DOHH2 (cell line): ENCODE measurements around the gene UBE2F.
"Not testable (repeated sequence)": the region's sequence is repeated elsewhere in the genome, so short reads cannot be mapped to it uniquely, and the experiment has no call there.

Source experiments
- H3F3A ChIP-seq: fragments of 200-600 bp; sonication (generic), shearing (Covaris generic); 2 replicates; pipeline ENCODE4 v1.6.0; 2016; ENCODE audit warnings: antibody characterized with exemption, mild to moderate bottlenecking; ENCODE audit not compliant: control insufficient read depth, insufficient read depth
- H3K27ac ChIP-seq: fragments of 200-600 bp; sonication (generic); 2 replicates; pipeline ENCODE4 v1.5.1; 2014; ENCODE audit warnings: low read depth, mild to moderate bottlenecking, low read length, moderate library complexity
- H3K27me3 ChIP-seq: fragments of 200-600 bp; sonication (generic); 2 replicates; pipeline ENCODE4 v1.6.1; 2014; ENCODE audit warnings: mild to moderate bottlenecking, low read length, mixed read lengths; ENCODE audit not compliant: control insufficient read depth
- H3K36me3 ChIP-seq: fragments of 200-600 bp; sonication (generic); 2 replicates; pipeline ENCODE4 v1.6.1; 2014; ENCODE audit warnings: mild to moderate bottlenecking, low read length, moderate library complexity, mixed read lengths; ENCODE audit not compliant: control insufficient read depth
- H3K4me1 ChIP-seq: fragments of 200-600 bp; sonication (generic); 2 replicates; pipeline ENCODE4 v1.6.1; 2014; ENCODE audit warnings: mild to moderate bottlenecking, low read length, mixed read lengths; ENCODE audit not compliant: control insufficient read depth
- H3K4me2 ChIP-seq: fragments of 200-600 bp; sonication (generic); 2 replicates; pipeline ENCODE4 v1.6.0; 2014; ENCODE audit warnings: mild to moderate bottlenecking, low read length, moderate library complexity
- H3K4me3 ChIP-seq: fragments of 200-600 bp; sonication (generic); 2 replicates; pipeline ENCODE4 v1.5.1; 2014; ENCODE audit warnings: mild to moderate bottlenecking, low read length, mixed read lengths
- H3K79me2 ChIP-seq: fragments of 200-600 bp; sonication (generic); 2 replicates; pipeline ENCODE4 v1.6.1; 2014; ENCODE audit warnings: mild to moderate bottlenecking, low read length, mixed read lengths; ENCODE audit not compliant: control insufficient read depth
- H3K9me2 ChIP-seq: fragments of 200-600 bp; sonication (generic); replicated peaks from 2 replicates; pipeline ENCODE4 v1.6.1; 2014; ENCODE audit warnings: mild to moderate bottlenecking, low read length, mixed read lengths; ENCODE audit not compliant: control insufficient read depth
- H3K9me3 ChIP-seq: fragments of 200-600 bp; sonication (generic); 2 replicates; pipeline ENCODE4 v1.6.1; 2014; ENCODE audit warnings: antibody characterized with exemption, low read length, mixed read lengths; ENCODE audit not compliant: control insufficient read depth, insufficient read depth
- H4K20me1 ChIP-seq: fragments of 200-600 bp; sonication (generic); 2 replicates; pipeline ENCODE4 v1.6.0; 2014; ENCODE audit warnings: low read depth, mild to moderate bottlenecking, antibody characterized with exemption, low read length, moderate library complexity; ENCODE audit not compliant: control insufficient read depth, insufficient read depth
- EZH2phosphoT487 ChIP-seq: fragments of 200-600 bp; sonication (generic); IDR thresholded peaks from 2 replicates; pipeline ENCODE4 v1.6.1; 2017; ENCODE audit warnings: borderline replicate concordance, mild to moderate bottlenecking, antibody characterized with exemption, low read length, moderate library complexity, mixed read lengths
- TF ChIP-seq, protein P1 (sequence below): fragments of 200-600 bp; sonication (generic); IDR thresholded peaks from one replicate; pipeline ENCODE4 v1.5.1; 2014; ENCODE audit warnings: antibody characterized with exemption, mild to moderate bottlenecking, low read depth, low read length; ENCODE audit not compliant: poor library complexity, severe bottlenecking

Gene UBE2F

DNA sequence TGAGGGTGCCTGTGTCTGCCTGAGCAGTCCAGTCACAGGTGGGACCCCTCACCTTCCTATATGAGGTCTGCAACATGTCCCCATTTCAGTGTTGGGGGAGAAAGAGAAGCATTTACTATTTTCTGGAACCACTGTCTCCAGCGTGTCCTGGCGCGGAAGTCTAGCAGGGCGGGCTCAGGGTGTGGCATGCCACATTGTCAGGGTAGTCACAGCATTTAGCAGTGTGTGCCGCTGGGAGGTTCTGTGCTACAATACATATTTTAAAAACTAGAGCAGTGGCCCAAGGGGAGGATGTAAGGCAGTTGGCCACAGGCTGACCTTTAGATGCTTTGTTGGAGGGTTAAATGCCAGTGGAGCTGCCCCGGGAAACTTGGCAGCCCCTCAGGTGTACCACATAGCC lies 12.5 kb downstream of the UBE2F start:
- H3K4me3 ChIP-seq, result no peak overlapping the region
- TF ChIP-seq, protein P1, sequence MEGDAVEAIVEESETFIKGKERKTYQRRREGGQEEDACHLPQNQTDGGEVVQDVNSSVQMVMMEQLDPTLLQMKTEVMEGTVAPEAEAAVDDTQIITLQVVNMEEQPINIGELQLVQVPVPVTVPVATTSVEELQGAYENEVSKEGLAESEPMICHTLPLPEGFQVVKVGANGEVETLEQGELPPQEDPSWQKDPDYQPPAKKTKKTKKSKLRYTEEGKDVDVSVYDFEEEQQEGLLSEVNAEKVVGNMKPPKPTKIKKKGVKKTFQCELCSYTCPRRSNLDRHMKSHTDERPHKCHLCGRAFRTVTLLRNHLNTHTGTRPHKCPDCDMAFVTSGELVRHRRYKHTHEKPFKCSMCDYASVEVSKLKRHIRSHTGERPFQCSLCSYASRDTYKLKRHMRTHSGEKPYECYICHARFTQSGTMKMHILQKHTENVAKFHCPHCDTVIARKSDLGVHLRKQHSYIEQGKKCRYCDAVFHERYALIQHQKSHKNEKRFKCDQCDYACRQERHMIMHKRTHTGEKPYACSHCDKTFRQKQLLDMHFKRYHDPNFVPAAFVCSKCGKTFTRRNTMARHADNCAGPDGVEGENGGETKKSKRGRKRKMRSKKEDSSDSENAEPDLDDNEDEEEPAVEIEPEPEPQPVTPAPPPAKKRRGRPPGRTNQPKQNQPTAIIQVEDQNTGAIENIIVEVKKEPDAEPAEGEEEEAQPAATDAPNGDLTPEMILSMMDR, result no peak
- TF ChIP-seq EZH2phosphoT487, result no peak
- H3K79me2 ChIP-seq, result peaks cover 3% of the 10 kb centered on the region; the same call in 1 of the 2 replicates
- H3F3A ChIP-seq, result no peaks in the 10 kb centered on the region
- no peak overlapping the region for H3K27ac ChIP-seq
- H3K4me1 ChIP-seq, result peaks cover 18% of the 10 kb centered on the region
- peaks cover 13% of the 10 kb centered on the region for H3K36me3 ChIP-seq
- no peaks in the 10 kb centered on the region for H3K9me2 ChIP-seq
- no peaks in the 10 kb centered on the region for H3K27me3 ChIP-seq
- H4K20me1 ChIP-seq, result no peaks in the 10 kb centered on the region
- H3K4me2 ChIP-seq, result no peak overlapping the region
- no peaks in the 10 kb centered on the region for H3K9me3 ChIP-seq

DNA sequence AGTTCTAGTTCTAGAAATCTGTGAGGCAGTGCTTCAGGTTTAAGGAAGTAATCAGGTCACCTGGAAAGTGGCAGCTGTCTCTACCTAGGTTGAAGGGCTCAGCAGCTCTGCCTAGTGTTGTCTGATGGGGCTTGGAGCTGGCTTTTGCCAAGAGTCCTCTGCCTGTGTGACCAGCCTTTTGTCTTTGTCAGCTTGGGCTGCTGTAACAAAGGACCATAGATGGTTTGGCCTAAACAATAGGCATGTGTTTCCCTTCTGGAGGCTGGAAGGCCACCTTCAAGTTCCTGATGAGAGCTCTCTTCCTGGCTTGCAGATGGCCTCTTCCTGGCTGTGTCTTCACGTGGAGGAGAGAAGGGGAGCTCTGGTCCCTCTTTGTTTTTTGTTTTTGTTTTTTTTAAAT lies 13.3 kb downstream of the UBE2F start:
- no peak overlapping the region for H3K4me2 ChIP-seq
- no peak for TF ChIP-seq EZH2phosphoT487
- TF ChIP-seq, protein P1, result no peak
- peaks cover 3% of the 10 kb centered on the region; the same call in 1 of the 2 replicates for H3K79me2 ChIP-seq
- no peaks in the 10 kb centered on the region for H3K27me3 ChIP-seq
- peaks cover 13% of the 10 kb centered on the region for H3K36me3 ChIP-seq
- no peaks in the 10 kb centered on the region for H4K20me1 ChIP-seq
- no peaks in the 10 kb centered on the region for H3K9me3 ChIP-seq
- H3F3A ChIP-seq, result no peaks in the 10 kb centered on the region
- H3K27ac ChIP-seq, result no peak overlapping the region
- H3K4me3 ChIP-seq, result no peak overlapping the region
- H3K9me2 ChIP-seq, result no peaks in the 10 kb centered on the region
- H3K4me1 ChIP-seq, result peaks cover 18% of the 10 kb centered on the region

DNA sequence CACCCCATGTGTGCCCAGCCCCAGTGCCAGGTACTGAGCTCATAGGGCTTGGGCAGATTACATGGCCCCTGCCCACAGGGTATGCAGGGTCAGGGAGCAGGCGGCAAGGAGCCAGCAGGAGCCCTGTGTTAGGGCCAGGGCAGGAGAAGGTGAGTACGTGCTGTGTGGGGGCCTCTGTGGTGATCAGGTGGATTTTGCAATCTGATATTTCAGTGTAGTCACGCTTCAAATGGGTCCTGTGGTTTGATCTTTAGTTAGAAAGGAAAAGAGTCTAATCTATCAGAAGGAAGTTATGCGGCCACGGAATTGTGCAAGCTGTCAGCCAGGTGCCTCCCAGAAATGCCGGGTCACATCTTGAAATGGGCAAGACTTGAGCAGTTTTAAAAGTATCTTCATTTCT lies 13.9 kb downstream of the UBE2F start:
- no peak overlapping the region for H3K27ac ChIP-seq
- peaks cover 8% of the 10 kb centered on the region; the same call in 1 of the 2 replicates for H3K79me2 ChIP-seq

DNA sequence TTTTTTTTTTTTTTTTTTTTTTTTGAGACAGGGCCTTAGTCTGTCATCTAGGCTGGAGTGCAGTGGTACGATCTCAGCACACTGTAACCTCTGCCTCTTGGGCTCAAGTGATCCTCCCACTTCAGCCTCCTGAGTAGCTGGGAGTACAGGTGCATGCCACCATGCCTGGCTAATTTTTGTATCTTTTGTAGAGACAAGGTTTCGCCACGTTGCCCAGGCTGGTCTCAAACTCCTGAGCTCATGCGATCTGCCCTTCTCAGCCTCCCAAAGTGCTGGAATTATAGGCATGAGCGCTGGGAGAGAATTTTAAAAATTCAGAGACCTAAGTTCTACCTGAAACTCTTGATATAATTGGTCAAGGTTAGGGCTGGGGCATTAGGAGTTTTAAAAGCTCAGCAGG lies 14.8 kb downstream of the UBE2F start:
- H3K27me3 ChIP-seq, H3K4me2 ChIP-seq, H3K9me2 ChIP-seq, H3K36me3 ChIP-seq, H3K4me3 ChIP-seq, H4K20me1 ChIP-seq, H3K27ac ChIP-seq, H3F3A ChIP-seq, H3K9me3 ChIP-seq, H3K79me2 ChIP-seq: not testable (repeated sequence)
- H3K4me1 ChIP-seq, result peaks cover 14% of the 10 kb centered on the region

More for the DNA sequence above, 13.9 kb downstream of the UBE2F start:
- no peaks in the 10 kb centered on the region for H3K27me3 ChIP-seq
- no peak for TF ChIP-seq EZH2phosphoT487
- TF ChIP-seq, protein P1, result no peak
- no peaks in the 10 kb centered on the region for H4K20me1 ChIP-seq
- H3K4me1 ChIP-seq, result peaks cover 18% of the 10 kb centered on the region
- no peak overlapping the region for H3K4me3 ChIP-seq
- no peaks in the 10 kb centered on the region for H3F3A ChIP-seq
- H3K9me3 ChIP-seq, result no peaks in the 10 kb centered on the region
- peaks cover 12% of the 10 kb centered on the region for H3K36me3 ChIP-seq
- H3K9me2 ChIP-seq, result no peaks in the 10 kb centered on the region
- H3K4me2 ChIP-seq, result no peak overlapping the region
